ENCODE data around the gene CASR. TPM values are rescaled to one million over a fixed set of nuclear protein-coding genes. Genes with fewer than 3 reads are reported as not detected.
A peak's percentile ranks its signal among the peaks of the same experiment; 100 is the strongest.
"Not testable (repeated sequence)": the region's sequence is repeated elsewhere in the genome, so short reads cannot be mapped to it uniquely, and the experiment has no call there.

Gene CASR
- polyA plus RNA-seq: not detected

GRCh38 chr3:122183521-122183892 is at the start of gene CASR:
TSS of gene CASR (plus strand) at chr3:122183668. CDS start at chr3:122254190, 70,522 bp downstream.
- no peaks in the 10 kb centered on the region for H3K27me3 ChIP-seq (ENCODE audit: control insufficient read depth in 1 of 2, insufficient read depth in 2 of 2, low read length in 2 of 2)
- peak within 1 kb of the TSS in 1 of 2 donors; percentile 18 for H3K4me3 ChIP-seq (ENCODE audit: low read depth in 1 of 2, low read length in 2 of 2)

GRCh38 chr3:122146466-122146865 is 37.0 kb upstream of the CASR start:
- H3K4me3 ChIP-seq (ENCODE audit: low read depth in 1 of 2, low read length in 2 of 2): no peak overlapping the region
- H3K27ac ChIP-seq (ENCODE audit: low read depth in 2 of 2, low read length in 1 of 2): peak overlapping the region in 1 of 2 donors; percentile 13
- 41 to 58% methylated on average over 3 of the region's 3 CpGs for WGBS, 2 donors
- H3K9me3 ChIP-seq (ENCODE audit: control insufficient read depth in 2 of 2, insufficient read depth in 1 of 2, low read depth in 1 of 2, low read length in 1 of 2): peaks cover 0 to 2% of the 10 kb centered on the region in 2 donors
- no peaks in the 10 kb centered on the region for H3K4me1 ChIP-seq (ENCODE audit: control insufficient read depth in 2 of 2, insufficient read depth in 2 of 2, low read length in 1 of 2)
- H3K27me3 ChIP-seq (ENCODE audit: control insufficient read depth in 1 of 2, insufficient read depth in 2 of 2, low read length in 2 of 2): no peaks in the 10 kb centered on the region
- no peaks in the 10 kb centered on the region for H3K36me3 ChIP-seq (ENCODE audit: control insufficient read depth in 2 of 2, insufficient read depth in 2 of 2, low read length in 1 of 2)

More at GRCh38 chr3:122183521-122183892, at the start of gene CASR:
- Histone ChIP-seq H3K9me3 (ENCODE audit: control insufficient read depth in 2 of 2, insufficient read depth in 1 of 2, low read depth in 1 of 2, low read length in 1 of 2) (no peaks in the 10 kb centered on the region), H3K4me1 (ENCODE audit: control insufficient read depth in 2 of 2, insufficient read depth in 2 of 2, low read length in 1 of 2) (no peaks in the 10 kb centered on the region), H3K36me3 (ENCODE audit: control insufficient read depth in 2 of 2, insufficient read depth in 2 of 2, low read length in 1 of 2) (no peaks in the 10 kb centered on the region), H3K27ac (ENCODE audit: low read depth in 2 of 2, low read length in 1 of 2) (no peak within 1 kb of the TSS)
- WGBS, 2 donors: 6 to 8% methylated on average over 14 of the region's 14 CpGs

GRCh38 chr3:122148941-122149627 is 34.4 kb upstream of the CASR start:
- H3K4me3 ChIP-seq (ENCODE audit: low read depth in 1 of 2, low read length in 2 of 2): no peak overlapping the region
- no peaks in the 10 kb centered on the region for H3K36me3 ChIP-seq (ENCODE audit: control insufficient read depth in 2 of 2, insufficient read depth in 2 of 2, low read length in 1 of 2)
- WGBS, 2 donors: 64 to 65% methylated on average over 2 of the region's 2 CpGs
- no peaks in the 10 kb centered on the region for H3K4me1 ChIP-seq (ENCODE audit: control insufficient read depth in 2 of 2, insufficient read depth in 2 of 2, low read length in 1 of 2)
- H3K27me3 ChIP-seq (ENCODE audit: control insufficient read depth in 1 of 2, insufficient read depth in 2 of 2, low read length in 2 of 2): no peaks in the 10 kb centered on the region
- H3K9me3 ChIP-seq (ENCODE audit: control insufficient read depth in 2 of 2, insufficient read depth in 1 of 2, low read depth in 1 of 2, low read length in 1 of 2): peaks cover 2 to 5% of the 10 kb centered on the region in 2 donors
- no peak overlapping the region for H3K27ac ChIP-seq (ENCODE audit: low read depth in 2 of 2, low read length in 1 of 2)

GRCh38 chr3:122151480-122151879 is 32.0 kb upstream of the CASR start:
- Histone ChIP-seq H3K27me3 (ENCODE audit: control insufficient read depth in 1 of 2, insufficient read depth in 2 of 2, low read length in 2 of 2) (no peaks in the 10 kb centered on the region), H3K36me3 (ENCODE audit: control insufficient read depth in 2 of 2, insufficient read depth in 2 of 2, low read length in 1 of 2) (no peaks in the 10 kb centered on the region), H3K27ac (ENCODE audit: low read depth in 2 of 2, low read length in 1 of 2) (no peak overlapping the region), H3K9me3 (ENCODE audit: control insufficient read depth in 2 of 2, insufficient read depth in 1 of 2, low read depth in 1 of 2, low read length in 1 of 2) (peaks cover 5 to 6% of the 10 kb centered on the region in 2 donors), H3K4me3 (ENCODE audit: low read depth in 1 of 2, low read length in 2 of 2) (no peak overlapping the region), H3K4me1 (ENCODE audit: control insufficient read depth in 2 of 2, insufficient read depth in 2 of 2, low read length in 1 of 2) (no peaks in the 10 kb centered on the region)
- 66 to 68% methylated on average over 2 of the region's 2 CpGs for WGBS, 2 donors

GRCh38 chr3:122164983-122165382 is 18.5 kb upstream of the CASR start:
- H3K9me3 ChIP-seq (ENCODE audit: control insufficient read depth in 2 of 2, insufficient read depth in 1 of 2, low read depth in 1 of 2, low read length in 1 of 2); H3K4me1 ChIP-seq (ENCODE audit: control insufficient read depth in 2 of 2, insufficient read depth in 2 of 2, low read length in 1 of 2); H3K36me3 ChIP-seq (ENCODE audit: control insufficient read depth in 2 of 2, insufficient read depth in 2 of 2, low read length in 1 of 2); H3K27ac ChIP-seq (ENCODE audit: low read depth in 2 of 2, low read length in 1 of 2); H3K4me3 ChIP-seq (ENCODE audit: low read depth in 1 of 2, low read length in 2 of 2); H3K27me3 ChIP-seq (ENCODE audit: control insufficient read depth in 1 of 2, insufficient read depth in 2 of 2, low read length in 2 of 2): not testable (repeated sequence)
- 84 to 94% methylated on average over 9 to 22 of the region's 31 CpGs for WGBS, 2 donors

GRCh38 chr3:122167630-122168029 is 15.8 kb upstream of the CASR start:
- Histone ChIP-seq H3K27ac (ENCODE audit: low read depth in 2 of 2, low read length in 1 of 2) (no peak overlapping the region), H3K4me1 (ENCODE audit: control insufficient read depth in 2 of 2, insufficient read depth in 2 of 2, low read length in 1 of 2) (no peaks in the 10 kb centered on the region), H3K9me3 (ENCODE audit: control insufficient read depth in 2 of 2, insufficient read depth in 1 of 2, low read depth in 1 of 2, low read length in 1 of 2) (peaks cover 0 to 5% of the 10 kb centered on the region in 2 donors), H3K36me3 (ENCODE audit: control insufficient read depth in 2 of 2, insufficient read depth in 2 of 2, low read length in 1 of 2) (no peaks in the 10 kb centered on the region), H3K27me3 (ENCODE audit: control insufficient read depth in 1 of 2, insufficient read depth in 2 of 2, low read length in 2 of 2) (no peaks in the 10 kb centered on the region), H3K4me3 (ENCODE audit: low read depth in 1 of 2, low read length in 2 of 2) (no peak overlapping the region)

GRCh38 chr3:122168044-122168443 is 15.4 kb upstream of the CASR start:
- Histone ChIP-seq H3K27ac (ENCODE audit: low read depth in 2 of 2, low read length in 1 of 2) (no peak overlapping the region), H3K4me3 (ENCODE audit: low read depth in 1 of 2, low read length in 2 of 2) (no peak overlapping the region), H3K27me3 (ENCODE audit: control insufficient read depth in 1 of 2, insufficient read depth in 2 of 2, low read length in 2 of 2) (no peaks in the 10 kb centered on the region), H3K4me1 (ENCODE audit: control insufficient read depth in 2 of 2, insufficient read depth in 2 of 2, low read length in 1 of 2) (no peaks in the 10 kb centered on the region), H3K9me3 (ENCODE audit: control insufficient read depth in 2 of 2, insufficient read depth in 1 of 2, low read depth in 1 of 2, low read length in 1 of 2) (peaks cover 0 to 5% of the 10 kb centered on the region in 2 donors), H3K36me3 (ENCODE audit: control insufficient read depth in 2 of 2, insufficient read depth in 2 of 2, low read length in 1 of 2) (no peaks in the 10 kb centered on the region)
- whole genome bisulfite sequencing, 2 donors: 82 to 88% methylated on average over 3 of the region's 3 CpGs

- Histone ChIP-seq H3K27ac (ENCODE audit: low read depth in 2 of 2, low read length in 1 of 2) (no peak overlapping the region), H3K4me1 (ENCODE audit: control insufficient read depth in 2 of 2, insufficient read depth in 2 of 2, low read length in 1 of 2) (no peaks in the 10 kb centered on the region), H3K27me3 (ENCODE audit: control insufficient read depth in 1 of 2, insufficient read depth in 2 of 2, low read length in 2 of 2) (no peaks in the 10 kb centered on the region), H3K4me3 (ENCODE audit: low read depth in 1 of 2, low read length in 2 of 2) (no peak overlapping the region), H3K36me3 (ENCODE audit: control insufficient read depth in 2 of 2, insufficient read depth in 2 of 2, low read length in 1 of 2) (no peaks in the 10 kb centered on the region), H3K9me3 (ENCODE audit: control insufficient read depth in 2 of 2, insufficient read depth in 1 of 2, low read depth in 1 of 2, low read length in 1 of 2) (peaks cover 0 to 5% of the 10 kb centered on the region in 2 donors)
- 68 to 77% methylated on average over 3 of the region's 3 CpGs for WGBS, 2 donors
Observed at GRCh38 chr3:122169911-122170310, 13.6 kb upstream of the CASR start.

GRCh38 chr3:122171361-122171760 is 12.1 kb upstream of the CASR start:
- 85 to 88% methylated on average over 2 of the region's 2 CpGs for WGBS, 2 donors
- not testable (repeated sequence) for H3K27ac ChIP-seq (ENCODE audit: low read depth in 2 of 2, low read length in 1 of 2); H3K4me1 ChIP-seq (ENCODE audit: control insufficient read depth in 2 of 2, insufficient read depth in 2 of 2, low read length in 1 of 2)

GRCh38 chr3:122178711-122179110 is 4.8 kb upstream of the CASR start:
- WGBS, 2 donors: 84 to 93% methylated on average over 5 of the region's 5 CpGs

More at GRCh38 chr3:122171361-122171760, 12.1 kb upstream of the CASR start:
- not testable (repeated sequence) for H3K9me3 ChIP-seq (ENCODE audit: control insufficient read depth in 2 of 2, insufficient read depth in 1 of 2, low read depth in 1 of 2, low read length in 1 of 2); H3K4me3 ChIP-seq (ENCODE audit: low read depth in 1 of 2, low read length in 2 of 2); H3K36me3 ChIP-seq (ENCODE audit: control insufficient read depth in 2 of 2, insufficient read depth in 2 of 2, low read length in 1 of 2); H3K27me3 ChIP-seq (ENCODE audit: control insufficient read depth in 1 of 2, insufficient read depth in 2 of 2, low read length in 2 of 2)

More at GRCh38 chr3:122178711-122179110, 4.8 kb upstream of the CASR start:
- no peaks in the 10 kb centered on the region for H3K9me3 ChIP-seq (ENCODE audit: control insufficient read depth in 2 of 2, insufficient read depth in 1 of 2, low read depth in 1 of 2, low read length in 1 of 2)
- no peaks in the 10 kb centered on the region for H3K27me3 ChIP-seq (ENCODE audit: control insufficient read depth in 1 of 2, insufficient read depth in 2 of 2, low read length in 2 of 2)
- no peak overlapping the region for H3K27ac ChIP-seq (ENCODE audit: low read depth in 2 of 2, low read length in 1 of 2)
- no peak overlapping the region for H3K4me3 ChIP-seq (ENCODE audit: low read depth in 1 of 2, low read length in 2 of 2)
- no peaks in the 10 kb centered on the region for H3K36me3 ChIP-seq (ENCODE audit: control insufficient read depth in 2 of 2, insufficient read depth in 2 of 2, low read length in 1 of 2)
- H3K4me1 ChIP-seq (ENCODE audit: control insufficient read depth in 2 of 2, insufficient read depth in 2 of 2, low read length in 1 of 2): no peaks in the 10 kb centered on the region
